GM18951 (cell line): ENCODE data around the gene NUP35.

ENCODE experiments used
- POLR2A ChIP-seq: IDR thresholded peaks from 4 replicates; pipeline ENCODE4 v1.6.1; 2011; ENCODE audit warnings: mild to moderate bottlenecking; ENCODE audit not compliant: insufficient read length, insufficient read depth; ENCODE audit errors: extremely low read depth
- in situ Hi-C: fragments of 300-500 bp; cut with MboI; formaldehyde crosslinking; loops from one replicate; pipeline ENCODE4 v1.12.0; 2022; ENCODE audit warnings: low sequenced_read_pairs, mixed read lengths, inconsistent platforms; ENCODE audit not compliant: unreplicated experiment

Gene NUP35

DNA sequence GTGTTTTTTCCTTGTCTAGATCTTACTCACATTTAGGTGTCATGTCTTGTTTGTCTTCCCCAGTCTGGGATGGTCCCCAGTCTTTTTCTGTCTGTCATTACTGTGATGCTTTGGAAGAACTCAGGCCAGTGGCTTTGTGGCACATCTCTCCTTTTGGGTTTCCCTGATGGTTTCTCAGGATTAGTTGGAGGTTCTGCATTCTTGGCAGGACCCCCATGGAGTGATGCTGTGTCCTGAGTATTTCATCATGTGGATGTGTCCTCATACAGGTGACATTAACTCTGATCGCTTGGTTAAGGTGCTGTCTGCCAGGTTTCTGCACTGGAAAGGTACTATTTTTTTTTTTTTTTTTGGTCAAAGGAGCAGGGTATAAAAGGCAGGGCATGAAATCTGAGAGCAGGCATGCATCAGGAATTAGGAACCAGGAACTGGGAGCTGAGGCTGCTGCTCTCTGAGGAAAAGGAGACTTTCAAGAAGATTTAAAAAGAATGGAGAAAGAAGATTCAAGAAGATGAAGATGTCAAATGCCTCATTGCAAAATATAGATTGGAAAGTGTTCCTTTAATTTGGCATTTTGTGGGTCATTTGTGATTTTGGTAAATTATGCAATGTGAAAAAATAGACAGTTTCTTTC, 85.3 kb downstream of the NUP35 start:
- in situ Hi-C loops: no loop called here
- TF ChIP-seq POLR2A: no peak
